Activated T-helper 2 cell treated with anti-CD3 and anti-CD28 coated beads, Interferon-gamma antibody, Interleukin-2, Interleukin-4, amounts not matched to agents 10 μg/mL and 5 μg/mL and 100 μg/mL, durations not matched to agents 14 hours and 24 hours and 36 hours (primary cell): ENCODE data around the gene DGKZ. TPM values are rescaled to one million over a fixed set of nuclear protein-coding genes. Genes with fewer than 3 reads are reported as not detected.
"Not testable (repeated sequence)": the region's sequence is repeated elsewhere in the genome, so short reads cannot be mapped to it uniquely, and the experiment has no call there.

ENCODE experiments used
- DNase-seq: peaks from one replicate; pipeline ENCODE4 v3.0.0; 2021; ENCODE audit warnings: low spot score
- H3K27ac Mint-ChIP-seq: one replicate; pipeline ENCODE4 v1.8.0; 2021; ENCODE audit warnings: mixed read lengths
- H3K27me3 Mint-ChIP-seq: one replicate; pipeline ENCODE4 v1.8.0; 2021; ENCODE audit warnings: low read depth, mixed read lengths
- H3K36me3 Mint-ChIP-seq: one replicate; pipeline ENCODE4 v1.8.0; 2021; ENCODE audit warnings: low read depth, mixed read lengths
- H3K4me1 Mint-ChIP-seq: one replicate; pipeline ENCODE4 v1.8.0; 2021; ENCODE audit warnings: low read depth, mixed read lengths
- H3K4me3 Mint-ChIP-seq: one replicate; pipeline ENCODE4 v1.8.0; 2021; ENCODE audit warnings: low read depth, mild to moderate bottlenecking, moderate library complexity, mixed read lengths
- H3K9me3 Mint-ChIP-seq: one replicate; pipeline ENCODE4 v1.8.0; 2021; ENCODE audit warnings: mixed read lengths
- intact Hi-C: fragments of 100-400 bp; cut with micrococcal nuclease; formaldehyde crosslinking; loops from one replicate; pipeline ENCODE4 v1.15.1; 2023
- total RNA-seq: library from RNA; stranded (reverse); gene quantifications from 2 replicates; pipeline ENCODE4 v1.2.3, GENCODE V29; 2022

DGKZ gene
- total RNA-seq, 1 donor from 2014 or later: 86.1 TPM

DNA sequence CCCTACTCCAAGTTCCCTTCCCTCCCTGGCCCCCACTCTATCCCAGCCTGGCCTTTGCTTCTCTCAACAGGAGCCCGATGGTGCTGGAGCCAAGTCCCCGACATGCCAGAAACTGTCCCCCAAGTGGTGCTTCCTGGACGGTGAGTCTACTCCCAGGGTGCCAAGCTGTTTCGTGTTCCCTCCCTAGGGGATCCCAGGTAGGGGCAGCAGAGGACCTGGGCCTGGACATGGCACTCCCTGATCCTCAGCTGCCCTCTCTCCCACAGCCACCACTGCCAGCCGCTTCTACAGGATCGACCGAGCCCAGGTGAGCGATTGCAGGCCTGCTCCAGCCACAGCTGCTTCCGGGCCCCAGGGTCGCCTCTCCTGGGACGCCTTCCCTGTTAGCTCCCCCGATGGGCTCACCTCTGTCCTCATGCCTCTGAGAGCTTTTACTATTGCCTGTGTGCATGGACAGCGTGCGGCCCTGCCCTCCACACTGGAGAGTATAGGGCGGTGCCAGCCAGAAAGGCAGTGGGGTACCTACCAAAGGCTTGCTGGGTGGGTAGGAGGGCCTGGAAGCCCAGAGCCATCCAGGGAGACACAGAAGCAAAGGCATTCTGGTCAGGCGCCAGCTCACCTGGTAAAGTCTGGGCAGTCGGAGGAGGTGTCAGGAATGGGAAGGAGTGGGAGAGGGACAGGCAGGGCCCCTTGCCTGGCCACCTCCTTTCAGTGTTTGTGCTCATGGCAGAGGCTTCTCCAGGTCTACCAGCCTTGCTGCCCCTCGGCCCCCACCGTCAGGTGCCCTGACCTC, 29.2 kb downstream of the DGKZ start:
- H3K4me3 Mint-ChIP-seq: no peak overlapping the region
- H3K4me1 Mint-ChIP-seq: peaks cover 2% of the 10 kb centered on the region
- DNase-seq: no peak
- H3K27ac Mint-ChIP-seq: no peak overlapping the region
- peaks cover 48% of the 10 kb centered on the region for H3K36me3 Mint-ChIP-seq
- H3K27me3 Mint-ChIP-seq: no peaks in the 10 kb centered on the region
- no peaks in the 10 kb centered on the region for H3K9me3 Mint-ChIP-seq
- intact Hi-C loops: no loop called here

DNA sequence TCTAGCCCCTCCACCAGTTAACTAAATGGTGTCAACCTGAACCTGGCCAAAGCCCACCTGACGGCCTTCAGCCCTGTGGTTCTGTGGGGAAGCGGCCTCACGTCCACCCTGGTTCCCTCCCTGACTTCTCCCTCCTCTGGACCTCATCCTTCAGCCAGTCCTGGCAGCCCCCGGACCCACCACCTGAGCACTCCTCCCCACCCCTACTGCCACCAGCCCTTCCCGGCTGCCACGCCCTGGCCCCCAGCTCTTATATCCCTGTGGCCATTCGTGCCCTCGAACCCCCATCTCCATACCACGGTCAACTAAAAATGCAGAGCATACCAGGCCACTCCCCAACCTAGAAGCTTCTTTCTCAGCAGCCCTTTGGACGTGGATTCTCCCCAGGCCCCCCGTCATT, 30.0 kb downstream of the DGKZ start:
- Mint-ChIP-seq H3K9me3 (no peaks in the 10 kb centered on the region), H3K4me1 (peaks cover 5% of the 10 kb centered on the region), H3K27me3 (peaks cover 5% of the 10 kb centered on the region), H3K27ac (no peak overlapping the region), H3K4me3 (no peak overlapping the region), H3K36me3 (peaks cover 42% of the 10 kb centered on the region)
- no peak for DNase-seq
- intact Hi-C loops: no loop called here

DNA sequence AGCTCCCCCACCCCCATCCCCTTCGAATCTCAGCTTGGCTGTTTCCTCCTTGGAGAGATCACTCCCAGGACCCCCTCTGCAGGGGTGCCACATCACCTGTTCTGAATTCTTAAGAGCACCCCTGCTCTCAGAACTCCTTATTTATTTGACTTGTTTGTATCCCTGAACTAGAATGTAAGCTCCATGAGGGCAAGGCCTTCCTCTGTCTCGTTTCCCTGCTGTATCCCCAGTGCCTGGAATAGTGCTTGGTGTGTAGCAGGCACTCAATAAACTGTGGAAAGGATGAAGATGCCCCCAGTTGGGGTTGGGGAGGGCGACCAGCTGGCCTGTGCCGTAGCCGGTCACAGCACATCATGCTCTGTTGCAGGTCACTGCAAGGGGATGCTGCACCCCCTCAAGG, 30.6 kb downstream of the DGKZ start:
- intact Hi-C loops: no loop called here
- no peak overlapping the region for H3K27ac Mint-ChIP-seq

DNA sequence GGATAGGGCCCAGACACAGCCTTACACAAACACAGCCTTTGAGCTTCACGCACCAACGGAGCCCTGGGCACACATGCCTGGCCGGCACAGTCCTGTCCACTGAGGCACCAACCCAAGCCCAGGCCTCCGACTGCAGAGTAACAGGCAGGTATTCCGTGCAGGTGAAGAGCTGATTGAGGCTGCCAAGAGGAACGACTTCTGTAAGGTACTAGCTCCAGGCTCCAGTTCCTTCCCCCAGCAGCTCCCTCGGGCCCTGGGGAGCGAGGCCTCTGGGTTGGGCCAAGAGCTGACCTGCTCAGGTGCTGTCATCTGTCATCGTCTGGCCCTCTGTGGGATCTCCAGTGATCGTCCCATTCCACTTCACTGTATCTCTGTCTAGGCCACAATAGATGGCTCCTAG, 31.0 kb downstream of the DGKZ start:
- intact Hi-C loops: no loop called here
- no peak overlapping the region for H3K4me3 Mint-ChIP-seq
- peaks cover 37% of the 10 kb centered on the region for H3K36me3 Mint-ChIP-seq
- no peak overlapping the region for H3K27ac Mint-ChIP-seq
- H3K4me1 Mint-ChIP-seq: peaks cover 5% of the 10 kb centered on the region
- peaks cover 7% of the 10 kb centered on the region for H3K27me3 Mint-ChIP-seq
- no peaks in the 10 kb centered on the region for H3K9me3 Mint-ChIP-seq
- no peak for DNase-seq

More for the DNA sequence above, 30.6 kb downstream of the DGKZ start:
- no peak for DNase-seq
- no peak overlapping the region for H3K4me3 Mint-ChIP-seq
- H3K27me3 Mint-ChIP-seq: peaks cover 6% of the 10 kb centered on the region
- peaks cover 5% of the 10 kb centered on the region for H3K4me1 Mint-ChIP-seq
- H3K9me3 Mint-ChIP-seq: no peaks in the 10 kb centered on the region
- H3K36me3 Mint-ChIP-seq: peaks cover 37% of the 10 kb centered on the region

DNA sequence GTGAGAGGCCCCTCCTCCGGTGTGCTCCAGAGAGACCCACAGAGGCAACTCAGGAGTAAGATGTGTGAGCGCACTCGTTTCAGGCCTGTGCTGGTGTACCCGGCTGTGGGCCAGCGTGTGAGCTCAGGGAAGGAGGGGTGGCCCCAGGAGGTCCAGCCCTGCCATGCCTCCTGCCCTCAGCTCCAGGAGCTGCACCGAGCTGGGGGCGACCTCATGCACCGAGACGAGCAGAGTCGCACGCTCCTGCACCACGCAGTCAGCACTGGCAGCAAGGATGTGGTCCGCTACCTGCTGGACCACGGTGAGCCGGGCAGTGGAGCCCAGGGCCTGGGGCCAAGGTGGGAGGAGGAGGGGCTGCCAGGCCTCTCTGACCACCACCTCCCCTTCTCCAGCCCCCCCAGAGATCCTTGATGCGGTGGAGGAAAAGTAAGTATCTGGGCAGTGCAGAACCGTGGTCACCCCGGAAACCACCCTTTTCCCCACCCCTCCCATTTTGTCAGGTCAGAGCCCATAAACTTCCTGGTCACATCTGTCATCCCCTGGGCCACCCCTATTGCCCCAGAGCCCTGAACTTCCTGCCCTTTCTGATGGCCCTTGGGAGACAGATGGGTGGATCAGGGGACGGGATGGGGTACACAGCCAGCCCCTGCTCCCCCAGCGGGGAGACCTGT, 31.7 kb downstream of the DGKZ start:
- Mint-ChIP-seq H3K27ac (no peak overlapping the region), H3K9me3 (no peaks in the 10 kb centered on the region), H3K4me1 (peaks cover 5% of the 10 kb centered on the region), H3K27me3 (peaks cover 12% of the 10 kb centered on the region), H3K4me3 (no peak overlapping the region), H3K36me3 (peaks cover 37% of the 10 kb centered on the region)
- intact Hi-C loops: no loop called here
- DNase-seq: no peak

DNA sequence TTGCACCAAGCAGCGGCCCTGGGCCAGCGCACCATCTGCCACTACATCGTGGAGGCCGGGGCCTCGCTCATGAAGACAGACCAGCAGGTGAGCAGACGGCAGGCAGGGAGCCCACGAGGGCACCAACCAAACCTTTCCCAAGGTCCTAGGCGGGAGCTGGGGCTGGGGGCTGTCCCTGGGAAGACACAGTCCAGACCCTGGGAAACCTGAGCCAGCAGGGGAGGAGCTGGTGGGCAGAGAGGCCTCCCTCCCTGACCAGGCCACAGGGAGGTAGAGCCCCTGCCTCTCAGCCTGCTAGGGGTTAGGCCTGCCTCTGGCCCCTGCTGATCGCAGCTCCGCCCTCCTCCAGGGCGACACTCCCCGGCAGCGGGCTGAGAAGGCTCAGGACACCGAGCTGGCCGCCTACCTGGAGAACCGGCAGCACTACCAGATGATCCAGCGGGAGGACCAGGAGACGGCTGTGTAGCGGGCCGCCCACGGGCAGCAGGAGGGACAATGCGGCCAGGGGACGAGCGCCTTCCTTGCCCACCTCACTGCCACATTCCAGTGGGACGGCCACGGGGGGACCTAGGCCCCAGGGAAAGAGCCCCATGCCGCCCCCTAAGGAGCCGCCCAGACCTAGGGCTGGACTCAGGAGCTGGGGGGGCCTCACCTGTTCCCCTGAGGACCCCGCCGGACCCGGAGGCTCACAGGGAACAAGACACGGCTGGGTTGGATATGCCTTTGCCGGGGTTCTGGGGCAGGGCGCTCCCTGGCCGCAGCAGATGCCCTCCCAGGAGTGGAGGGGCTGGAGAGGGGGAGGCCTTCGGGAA, 32.4 kb downstream of the DGKZ start:
- not testable (repeated sequence) for H3K27ac Mint-ChIP-seq, H3K9me3 Mint-ChIP-seq, H3K4me3 Mint-ChIP-seq, DNase-seq, H3K4me1 Mint-ChIP-seq
- intact Hi-C loops: loop anchor here (2.0 to 10.0 kb wide), 2 partner anchors 27 to 325 kb away; partner anchors contain the start of genes ARHGAP1 and ZNF408
- peaks cover 37% of the 10 kb centered on the region for H3K36me3 Mint-ChIP-seq
- peaks cover 17% of the 10 kb centered on the region for H3K27me3 Mint-ChIP-seq

DNA sequence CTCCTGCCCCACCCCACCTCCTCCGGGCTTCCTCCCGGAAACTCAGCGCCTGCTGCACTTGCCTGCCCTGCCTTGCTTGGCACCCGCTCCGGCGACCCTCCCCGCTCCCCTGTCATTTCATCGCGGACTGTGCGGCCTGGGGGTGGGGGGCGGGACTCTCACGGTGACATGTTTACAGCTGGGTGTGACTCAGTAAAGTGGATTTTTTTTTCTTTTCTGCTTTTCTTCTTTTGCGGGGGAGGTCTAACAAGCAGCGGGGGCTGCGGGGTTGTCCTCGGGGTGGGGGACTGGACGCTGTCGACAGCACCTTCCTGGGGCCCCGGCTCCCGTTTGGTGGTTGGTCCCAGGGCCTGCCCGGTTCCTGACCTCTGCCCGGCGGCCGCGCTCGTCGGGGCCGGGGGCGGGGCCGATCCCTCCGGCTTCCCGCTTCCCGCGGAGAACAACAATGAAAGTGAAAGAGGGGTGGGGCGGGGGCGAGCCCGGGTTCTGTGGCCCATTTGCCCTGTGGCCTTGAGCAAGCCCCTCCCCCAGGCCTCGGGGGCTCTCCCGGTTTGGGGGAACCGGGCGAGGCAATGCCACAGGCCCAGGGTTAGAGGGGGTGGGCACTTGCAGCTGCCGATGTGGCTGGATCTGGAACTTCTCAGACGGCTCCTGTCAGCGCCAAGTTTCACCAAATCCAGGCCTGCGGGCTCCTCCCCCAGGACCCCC, 33.2 kb downstream of the DGKZ start:
- peak overlapping the region; percentile 17 for H3K27ac Mint-ChIP-seq
- peaks cover 30% of the 10 kb centered on the region for H3K36me3 Mint-ChIP-seq
- peaks cover 5% of the 10 kb centered on the region for H3K4me1 Mint-ChIP-seq
- DNase-seq: peak; percentile 55
- H3K4me3 Mint-ChIP-seq: peak overlapping the region; percentile 47
- peaks cover 21% of the 10 kb centered on the region for H3K27me3 Mint-ChIP-seq
- H3K9me3 Mint-ChIP-seq: no peaks in the 10 kb centered on the region
- intact Hi-C loops: loop anchor here (2.0 to 10.0 kb wide), 2 partner anchors 28 to 324 kb away; partner anchors contain the start of genes ARHGAP1 and ZNF408

DNA sequence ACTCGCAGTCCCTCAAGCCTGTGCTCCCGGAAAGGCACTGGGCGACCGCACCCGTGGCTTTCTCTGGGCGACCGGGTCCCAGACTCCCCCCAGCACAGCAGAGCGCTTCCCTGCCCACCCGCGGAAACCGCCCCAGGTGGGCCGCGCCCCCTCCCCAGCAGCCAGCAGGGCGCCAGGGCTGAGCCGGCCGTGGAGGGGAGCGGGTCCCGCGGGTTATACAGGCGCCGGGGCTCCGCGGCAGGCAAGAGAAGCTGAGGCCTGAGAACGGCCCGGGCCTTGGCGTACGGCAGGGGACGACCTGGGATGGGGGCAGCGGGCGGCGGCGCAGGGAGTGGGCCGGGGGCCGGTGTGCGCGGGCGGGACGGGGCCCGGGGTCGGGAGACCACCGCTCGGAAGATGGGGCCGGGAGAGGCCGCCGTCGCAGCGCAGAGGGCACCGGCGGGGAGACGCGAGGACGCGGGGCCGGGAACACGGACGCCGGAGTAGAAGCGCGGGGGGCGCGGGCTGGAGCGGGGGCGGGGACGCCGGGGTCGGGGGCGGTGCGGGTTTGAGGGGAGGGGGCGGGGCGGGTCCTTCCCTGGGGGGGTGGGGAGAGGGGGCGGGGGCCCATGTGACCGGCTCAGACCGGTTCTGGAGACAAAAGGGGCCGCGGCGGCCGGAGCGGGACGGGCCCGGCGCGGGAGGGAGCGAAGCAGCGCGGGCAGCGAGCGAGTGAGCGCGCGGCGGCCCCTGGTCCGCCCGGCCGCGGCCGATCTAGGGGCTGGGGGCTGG, 34.0 kb downstream of the DGKZ start, which contains the start of gene MDK:
Gene MDK, plus strand, starts transcription at position 622 of the 771 bp plus-strand sequence. CDS start 389 bp downstream, outside the sequence.
- no peak for DNase-seq
- intact Hi-C loops: loop anchor here (2.0 to 10.0 kb wide), 2 partner anchors 28 to 324 kb away; partner anchors contain the start of genes ARHGAP1 and ZNF408
- Mint-ChIP-seq H3K27me3 (peaks cover 24% of the 10 kb centered on the region), H3K4me1 (peaks cover 5% of the 10 kb centered on the region), H3K4me3 (peak within 1 kb of the TSS; percentile 67), H3K9me3 (no peaks in the 10 kb centered on the region), H3K27ac (peak within 1 kb of the TSS; percentile 17), H3K36me3 (peaks cover 28% of the 10 kb centered on the region)

DNA sequence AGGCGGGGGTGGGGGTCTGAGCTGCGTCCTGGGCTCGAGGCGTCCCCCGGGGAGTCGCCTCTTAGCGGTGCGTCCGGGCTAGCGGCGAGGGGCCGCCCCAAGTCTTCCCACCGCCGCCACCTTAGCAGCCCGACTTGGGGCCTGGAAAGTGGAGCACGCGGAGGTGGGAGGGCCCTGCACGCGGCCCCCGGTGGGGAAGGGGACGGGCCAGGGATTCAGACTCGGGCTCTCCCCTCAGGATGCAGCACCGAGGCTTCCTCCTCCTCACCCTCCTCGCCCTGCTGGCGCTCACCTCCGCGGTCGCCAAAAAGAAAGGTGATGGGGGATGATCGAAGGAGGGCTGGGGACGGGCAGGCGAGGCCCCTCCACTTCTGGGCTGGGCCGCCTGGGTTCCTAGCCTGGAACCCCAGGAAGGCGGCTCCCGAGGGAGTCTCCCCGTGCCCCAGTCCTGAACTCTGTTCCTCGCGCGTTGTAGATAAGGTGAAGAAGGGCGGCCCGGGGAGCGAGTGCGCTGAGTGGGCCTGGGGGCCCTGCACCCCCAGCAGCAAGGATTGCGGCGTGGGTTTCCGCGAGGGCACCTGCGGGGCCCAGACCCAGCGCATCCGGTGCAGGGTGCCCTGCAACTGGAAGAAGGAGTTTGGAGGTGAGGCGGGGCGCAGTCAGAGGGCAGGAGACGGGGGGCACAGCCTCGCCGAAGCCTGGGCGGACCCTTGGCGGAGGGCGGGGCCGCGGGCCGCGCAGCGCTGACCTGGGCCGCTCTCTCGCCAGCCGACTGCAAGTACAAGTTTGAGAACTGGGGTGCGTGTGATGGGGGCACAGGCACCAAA, 34.8 kb downstream of the DGKZ start:
- DNase-seq: no peak
- H3K27ac Mint-ChIP-seq: no peak overlapping the region
- H3K9me3 Mint-ChIP-seq: no peaks in the 10 kb centered on the region
- H3K4me3 Mint-ChIP-seq: peak overlapping the region; percentile 67
- H3K36me3 Mint-ChIP-seq: peaks cover 20% of the 10 kb centered on the region
- intact Hi-C loops: loop anchor here (2.0 to 10.0 kb wide), 2 partner anchors 29 to 323 kb away; partner anchors contain the start of genes ARHGAP1 and ZNF408
- peaks cover 8% of the 10 kb centered on the region for H3K4me1 Mint-ChIP-seq
- peaks cover 32% of the 10 kb centered on the region for H3K27me3 Mint-ChIP-seq

DNA sequence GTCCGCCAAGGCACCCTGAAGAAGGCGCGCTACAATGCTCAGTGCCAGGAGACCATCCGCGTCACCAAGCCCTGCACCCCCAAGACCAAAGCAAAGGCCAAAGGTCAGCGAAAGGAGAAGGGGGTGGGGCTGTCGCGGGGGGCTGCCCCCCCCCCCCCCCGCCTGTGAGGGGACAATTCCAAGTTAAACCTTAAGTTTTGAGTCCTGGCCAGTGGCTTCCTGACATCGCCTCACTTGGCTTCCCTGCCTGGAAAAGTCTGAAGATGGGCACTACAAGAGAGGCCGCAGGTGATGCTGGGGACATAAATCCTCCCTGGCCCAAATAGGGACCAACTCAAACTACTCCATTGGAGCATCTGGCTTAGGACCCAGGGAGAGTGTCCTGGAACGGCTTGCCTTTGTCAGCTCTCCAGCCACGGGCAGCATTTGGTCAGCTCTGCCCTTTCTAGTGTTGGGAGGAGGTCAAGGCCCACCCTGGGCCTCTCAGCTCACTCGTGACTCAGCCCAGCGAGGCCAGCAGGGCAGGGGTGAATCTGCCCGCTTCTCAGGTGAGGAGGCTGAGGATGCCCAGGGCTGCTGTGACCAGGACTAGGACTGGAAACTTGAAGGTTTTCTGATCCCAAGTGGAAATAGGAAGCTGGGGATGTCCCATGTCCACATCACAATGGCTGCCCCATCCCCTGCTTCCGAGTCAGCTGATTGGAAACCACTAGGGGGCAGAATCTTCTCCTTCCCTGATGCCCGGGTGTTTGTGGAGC, 35.6 kb downstream of the DGKZ start:
- no peaks in the 10 kb centered on the region for H3K9me3 Mint-ChIP-seq
- H3K27ac Mint-ChIP-seq: no peak overlapping the region
- peaks cover 8% of the 10 kb centered on the region for H3K4me1 Mint-ChIP-seq
- H3K27me3 Mint-ChIP-seq: peaks cover 37% of the 10 kb centered on the region
- H3K4me3 Mint-ChIP-seq: no peak overlapping the region
- intact Hi-C loops: loop anchor here (10.0 kb wide), 1 partner anchor 322 kb away; the partner anchor contains the start of genes ARHGAP1 and ZNF408
- DNase-seq: no peak
- peaks cover 12% of the 10 kb centered on the region for H3K36me3 Mint-ChIP-seq
